GM18508 (cell line): ENCODE results near the gene MAVS.

Experiments
- ATAC-seq: cut with Tn5 transposase; IDR thresholded peaks from one replicate; pipeline ENCODE4 v1.9.1; 2021; ENCODE audit warnings: moderate number of reproducible peaks; ENCODE audit not compliant: insufficient read depth, unreplicated experiment

Gene MAVS

GRCh38 chr20:3901706-3902440, 55.2 kb downstream of the MAVS start:
- ATAC-seq: no peak

GRCh38 chr20:3902446-3902845, 55.8 kb downstream of the MAVS start:
- ATAC-seq: no peak

- no peak for ATAC-seq
Observed at GRCh38 chr20:3904224-3904623, 57.6 kb downstream of the MAVS start.

GRCh38 chr20:3904857-3905256, 58.2 kb downstream of the MAVS start:
- no peak for ATAC-seq

GRCh38 chr20:3906744-3907721, 60.4 kb downstream of the MAVS start:
- ATAC-seq: peak; percentile 69

- no peak for ATAC-seq
Observed at GRCh38 chr20:3908667-3909066, 62.0 kb downstream of the MAVS start.

GRCh38 chr20:3909952-3910366, 63.3 kb downstream of the MAVS start:
- ATAC-seq: no peak

- no peak for ATAC-seq
Observed at GRCh38 chr20:3910853-3911252, 64.2 kb downstream of the MAVS start.

GRCh38 chr20:3911956-3912355, 65.3 kb downstream of the MAVS start:
- no peak for ATAC-seq

- no peak for ATAC-seq
Observed at GRCh38 chr20:3914446-3914845, 67.8 kb downstream of the MAVS start.

- ATAC-seq: no peak
Observed at GRCh38 chr20:3915691-3916090, 69.1 kb downstream of the MAVS start.

- no peak for ATAC-seq
Observed at GRCh38 chr20:3916364-3916763, 69.7 kb downstream of the MAVS start.

GRCh38 chr20:3919352-3919751, 72.7 kb downstream of the MAVS start:
- ATAC-seq: no peak

GRCh38 chr20:3922223-3922982, 75.8 kb downstream of the MAVS start:
- no peak for ATAC-seq

- no peak for ATAC-seq
Observed at GRCh38 chr20:3922983-3923339, 76.3 kb downstream of the MAVS start.

- no peak for ATAC-seq
Observed at GRCh38 chr20:3923818-3924217, 77.2 kb downstream of the MAVS start.

- no peak for ATAC-seq
Observed at GRCh38 chr20:3924304-3925112, 77.9 kb downstream of the MAVS start.

- ATAC-seq: no peak
Observed at GRCh38 chr20:3925113-3925695, 78.6 kb downstream of the MAVS start.
